PFSK-1 (cell line): ENCODE results near the gene TMEM82.

Experiments used
- FOXP2 ChIP-seq: optimal IDR thresholded peaks from 2 replicates; pipeline ENCODE3; 2011; ENCODE audit warnings: borderline replicate concordance, control low read depth, inconsistent platforms; ENCODE audit not compliant: insufficient read depth; ENCODE audit errors: extremely low read length, extremely low read depth
- POLR2AphosphoS5 ChIP-seq: IDR thresholded peaks from 2 replicates; pipeline ENCODE4 v1.6.1; 2012; ENCODE audit warnings: low read depth, mild to moderate bottlenecking, control low read depth, low read length, moderate library complexity
- REST ChIP-seq, 2 experiments: IDR thresholded peaks; 2 replicates each; pipeline versions ENCODE4 v1.6.1 to v1.8.0; 2011 to 2012; ENCODE audit warnings: low read depth in 2 of 2, low read length in 2 of 2, control low read depth in 1 of 2, inconsistent platforms in 1 of 2, mild to moderate bottlenecking in 1 of 2, moderate library complexity in 1 of 2; ENCODE audit not compliant: insufficient read depth in 1 of 2
- SIN3A ChIP-seq: IDR thresholded peaks from 2 replicates; pipeline ENCODE4 v1.6.1; 2012; ENCODE audit warnings: mild to moderate bottlenecking, low read length, moderate library complexity, borderline replicate concordance; ENCODE audit not compliant: insufficient read depth
- TAF1 ChIP-seq: IDR thresholded peaks from 2 replicates; pipeline ENCODE4 v1.6.1; 2012; ENCODE audit warnings: low read length, control low read depth, borderline replicate concordance; ENCODE audit not compliant: insufficient read depth

The TMEM82 gene

GRCh38 chr1:15786581-15786980 is 44.3 kb downstream of the TMEM82 start:
- TF ChIP-seq FOXP2 = no peak

- TF ChIP-seq FOXP2 (no peak), REST (IDR thresholded peaks at IDR 0.05; ENCODE audit: insufficient read depth in 1 of 2, low read depth in 2 of 2, low read length in 2 of 2) (no peak), SIN3A (no peak), POLR2AphosphoS5 (no peak), TAF1 (no peak)
These were observed 46.5 kb downstream of the TMEM82 start for GRCh38 chr1:15788624-15789301.

GRCh38 chr1:15796086-15796462 is 53.8 kb downstream of the TMEM82 start:
- no peak for TF ChIP-seq POLR2AphosphoS5
- TF ChIP-seq SIN3A = no peak
- TF ChIP-seq TAF1 = no peak
- TF ChIP-seq FOXP2 = no peak
- TF ChIP-seq REST (IDR thresholded peaks at IDR 0.05; ENCODE audit: insufficient read depth in 1 of 2, low read depth in 2 of 2, low read length in 2 of 2) = no peak
